ENCODE measurements around the gene TMPRSS7.

TMPRSS7 gene

GRCh38 chr3:112000367-112000771 lies 34.2 kb upstream of the TMPRSS7 start:
- TF ChIP-seq CTCF (IDR thresholded peaks at IDR 0.05; ENCODE audit: insufficient read depth, missing control alignments) = no peak
- no peak for FAIRE-seq
- no peak for DNase-seq (ENCODE audit: insufficient read length, low spot score)

DNA sequence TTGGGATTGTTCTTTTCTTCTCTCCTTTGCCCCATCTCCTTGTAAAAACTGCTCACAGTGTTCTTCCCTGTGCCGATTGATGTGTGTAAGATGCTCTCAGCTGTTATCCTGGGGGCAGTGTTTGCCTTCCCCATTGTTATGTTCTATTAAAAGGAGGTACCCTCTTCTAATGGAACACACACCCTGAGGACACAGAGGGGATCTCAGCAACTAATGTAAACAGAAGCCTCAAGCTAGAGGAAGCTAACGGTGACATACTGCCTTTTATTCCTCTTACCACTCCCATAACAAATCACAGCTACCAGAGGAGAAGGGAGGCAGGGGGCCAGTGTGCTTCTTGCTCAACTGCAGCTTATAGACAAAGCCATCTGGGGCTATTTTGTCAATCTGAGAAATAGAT lies 33.6 kb upstream of the TMPRSS7 start:
- no peak for FAIRE-seq

DNA sequence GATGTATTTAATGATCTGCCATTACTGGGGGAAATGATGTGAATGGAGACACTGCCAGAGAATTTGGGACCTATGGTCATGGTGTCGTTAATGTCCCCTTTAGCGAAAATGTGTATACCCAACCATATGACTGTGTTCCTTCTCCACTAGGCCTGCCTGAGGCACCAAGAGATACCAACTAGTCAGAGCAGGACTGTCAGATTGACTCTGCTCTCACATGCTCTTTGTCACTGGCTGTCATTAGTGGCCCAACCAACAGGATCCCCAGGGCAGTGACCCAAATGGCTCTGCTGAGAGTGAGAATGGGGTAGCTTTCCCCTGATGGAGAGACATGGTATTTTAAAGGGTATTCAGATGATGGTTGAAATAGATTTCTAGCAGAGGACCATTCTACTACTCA lies 33.0 kb upstream of the TMPRSS7 start:
- no peak for TF ChIP-seq CTCF (IDR thresholded peaks at IDR 0.05; ENCODE audit: insufficient read depth, missing control alignments)
- DNase-seq (ENCODE audit: insufficient read length, low spot score) (no peak), FAIRE-seq (no peak)

More for the DNA sequence above, 33.6 kb upstream of the TMPRSS7 start:
- TF ChIP-seq CTCF (IDR thresholded peaks at IDR 0.05; ENCODE audit: insufficient read depth, missing control alignments) = no peak
- DNase-seq (ENCODE audit: insufficient read length, low spot score) = no peak

GRCh38 chr3:112002096-112002971 lies 32.2 kb upstream of the TMPRSS7 start:
- FAIRE-seq (no peak), DNase-seq (ENCODE audit: insufficient read length, low spot score) (no peak)

DNA sequence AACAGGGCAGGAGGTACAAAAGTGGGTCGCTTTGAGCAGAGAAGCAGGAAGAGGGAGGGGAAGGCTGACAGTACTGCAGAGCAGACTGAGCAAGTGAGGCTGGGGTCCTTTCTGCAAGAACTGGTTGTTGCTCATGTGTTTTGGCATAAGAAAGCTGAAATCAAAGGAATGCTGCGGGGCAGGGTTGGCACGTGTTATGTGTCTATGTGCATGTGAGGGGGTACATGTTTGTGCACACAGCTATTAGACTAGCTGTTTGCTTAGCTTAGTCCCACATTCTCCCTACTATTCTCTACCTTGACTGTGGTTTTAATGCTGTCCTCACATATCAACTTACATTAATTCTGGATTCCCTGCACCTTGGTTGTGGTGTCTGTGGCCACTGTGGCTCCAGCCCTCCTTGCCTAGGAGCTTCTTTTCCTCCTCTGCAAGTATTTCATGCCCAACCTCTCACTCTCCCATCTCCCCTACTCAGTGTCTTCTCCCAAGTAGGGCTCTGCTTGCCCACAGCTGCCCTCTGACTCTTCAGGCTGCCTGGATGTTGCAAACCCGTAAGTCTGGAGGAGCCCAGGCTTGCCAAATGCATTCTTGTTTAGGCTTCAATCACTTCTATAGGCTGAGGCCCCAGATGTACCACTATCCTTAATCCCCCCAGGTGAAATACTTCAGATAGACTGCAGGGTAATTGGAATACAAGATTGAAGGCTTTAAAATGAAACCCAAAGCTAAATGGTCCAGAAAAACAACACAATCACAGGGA lies 31.0 kb upstream of the TMPRSS7 start:
- TF ChIP-seq CTCF (IDR thresholded peaks at IDR 0.05; ENCODE audit: insufficient read depth, missing control alignments) = no peak
- DNase-seq (ENCODE audit: insufficient read length, low spot score) = no peak
- FAIRE-seq = no peak

More at GRCh38 chr3:112002096-112002971, 32.2 kb upstream of the TMPRSS7 start:
- no peak for TF ChIP-seq CTCF (IDR thresholded peaks at IDR 0.05; ENCODE audit: insufficient read depth, missing control alignments)

DNA sequence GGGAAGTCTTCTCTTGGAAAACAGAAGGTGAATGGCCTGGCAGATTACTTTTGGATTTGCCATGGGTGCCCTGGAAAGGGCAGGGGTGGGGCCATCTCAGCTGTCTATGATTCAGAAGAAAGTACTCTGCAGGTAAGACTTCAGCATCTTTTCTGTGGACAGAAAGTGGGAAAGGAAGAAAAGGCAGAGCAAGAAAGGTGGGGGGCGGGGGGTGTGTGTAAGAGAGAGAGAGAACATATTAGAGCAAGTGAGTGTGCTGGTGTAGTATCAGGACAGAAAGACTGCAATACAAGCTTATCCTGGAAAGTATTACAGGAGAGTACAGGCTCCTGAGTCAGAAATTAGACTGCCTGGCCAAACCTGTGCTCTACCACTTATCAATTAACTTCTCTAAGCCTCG lies 30.3 kb upstream of the TMPRSS7 start:
- TF ChIP-seq CTCF (IDR thresholded peaks at IDR 0.05; ENCODE audit: insufficient read depth, missing control alignments) = no peak
- DNase-seq (ENCODE audit: insufficient read length, low spot score) = no peak
- FAIRE-seq = no peak
